ENCODE data around the gene RTN4.

The RTN4 gene

GRCh38 chr2:54968561-54969218 lies 81.6 kb downstream of the RTN4 start:
- no peak for DNase-seq

GRCh38 chr2:54967759-54968365 lies 82.4 kb downstream of the RTN4 start:
- DNase-seq, result no peak

GRCh38 chr2:54967269-54967668 lies 83.0 kb downstream of the RTN4 start:
- no peak for DNase-seq

- no peak for DNase-seq
These were observed 83.4 kb downstream of the RTN4 start for GRCh38 chr2:54966837-54967236.

- no peak for DNase-seq
These were observed 84.0 kb downstream of the RTN4 start for GRCh38 chr2:54966165-54966832.

- no peak for DNase-seq
These were observed 84.8 kb downstream of the RTN4 start for GRCh38 chr2:54965425-54965824.

- no peak for DNase-seq
These were observed 85.4 kb downstream of the RTN4 start for GRCh38 chr2:54964816-54965215.

- no peak for DNase-seq
These were observed 86.0 kb downstream of the RTN4 start for GRCh38 chr2:54964271-54964670.

- DNase-seq, result no peak
These were observed 86.8 kb downstream of the RTN4 start for GRCh38 chr2:54963476-54963875.

- no peak for DNase-seq
These were observed 87.3 kb downstream of the RTN4 start for GRCh38 chr2:54962935-54963440.

- no peak for DNase-seq
These were observed 87.7 kb downstream of the RTN4 start for GRCh38 chr2:54962511-54962910.

- DNase-seq, result peak; percentile 34
These were observed 90.1 kb downstream of the RTN4 start for GRCh38 chr2:54960164-54960563.

- no peak for DNase-seq
These were observed 91.4 kb downstream of the RTN4 start for GRCh38 chr2:54958717-54959371.

GRCh38 chr2:54957321-54957999 lies 92.8 kb downstream of the RTN4 start:
- DNase-seq, result peak; percentile 85

GRCh38 chr2:54956111-54956627 lies 94.1 kb downstream of the RTN4 start:
- no peak for DNase-seq

- DNase-seq, result no peak
These were observed 94.7 kb downstream of the RTN4 start for GRCh38 chr2:54955358-54956110.

GRCh38 chr2:54954705-54955357 lies 95.4 kb downstream of the RTN4 start:
- no peak for DNase-seq

GRCh38 chr2:54954158-54954557 lies 96.1 kb downstream of the RTN4 start:
- DNase-seq, result no peak

- DNase-seq, result no peak
These were observed 97.2 kb downstream of the RTN4 start for GRCh38 chr2:54952978-54953456.

GRCh38 chr2:54952425-54952824 lies 97.8 kb downstream of the RTN4 start:
- no peak for DNase-seq

- no peak for DNase-seq
These were observed 99.4 kb downstream of the RTN4 start for GRCh38 chr2:54950811-54951210.
